GM19351 (cell line): ENCODE measurements around the gene GPR176.

Experiments
- ATAC-seq: cut with Tn5 transposase; IDR thresholded peaks from one replicate; pipeline ENCODE4 v1.9.1; 2021; ENCODE audit warnings: mild to moderate bottlenecking, moderate library complexity; ENCODE audit not compliant: unreplicated experiment

The GPR176 gene

DNA sequence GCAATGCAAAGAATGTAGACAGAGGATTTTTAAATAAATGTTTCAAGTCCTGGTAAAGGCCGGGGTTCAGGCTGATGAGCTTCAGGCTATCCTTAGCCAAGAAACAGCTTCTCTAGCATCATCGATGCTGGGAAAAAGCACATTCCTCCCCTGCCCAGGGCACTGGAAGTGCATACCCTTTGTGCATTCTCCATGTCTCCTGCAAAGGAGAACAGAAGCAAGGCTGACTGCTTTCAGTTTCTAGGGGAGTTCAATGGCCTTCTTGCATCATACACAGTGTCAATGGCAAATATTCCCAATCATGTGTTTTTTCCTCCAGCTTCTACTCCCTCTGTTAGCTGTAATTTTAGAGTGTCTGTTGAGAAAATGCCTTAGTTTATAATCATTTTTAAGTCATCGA lies 59.9 kb downstream of the GPR176 start:
- ATAC-seq = no peak

DNA sequence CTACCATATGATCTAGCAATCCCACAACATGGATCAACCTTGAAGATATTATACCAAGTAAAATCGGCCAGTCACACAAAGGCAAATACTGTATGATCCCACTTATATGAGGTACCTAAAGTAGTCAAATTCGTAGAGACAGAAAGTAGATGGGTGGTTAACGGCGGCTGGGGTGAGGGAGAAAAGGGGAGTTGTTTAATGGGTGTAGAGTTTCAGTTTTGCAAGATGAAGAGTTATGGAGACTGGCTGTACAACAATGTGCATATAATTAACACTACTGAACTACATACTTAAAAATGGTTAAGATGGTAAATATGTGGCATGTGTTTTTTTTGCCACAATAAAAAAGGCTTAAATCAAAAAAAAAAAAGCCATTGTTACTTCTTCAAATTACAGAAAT lies 60.4 kb downstream of the GPR176 start:
- no peak for ATAC-seq

GRCh38 chr15:39857132-39857531 lies 62.9 kb downstream of the GPR176 start:
- ATAC-seq = no peak

- ATAC-seq = no peak
These were observed 63.7 kb downstream of the GPR176 start for GRCh38 chr15:39856357-39856756.

GRCh38 chr15:39855400-39855799 lies 64.7 kb downstream of the GPR176 start:
- no peak for ATAC-seq

DNA sequence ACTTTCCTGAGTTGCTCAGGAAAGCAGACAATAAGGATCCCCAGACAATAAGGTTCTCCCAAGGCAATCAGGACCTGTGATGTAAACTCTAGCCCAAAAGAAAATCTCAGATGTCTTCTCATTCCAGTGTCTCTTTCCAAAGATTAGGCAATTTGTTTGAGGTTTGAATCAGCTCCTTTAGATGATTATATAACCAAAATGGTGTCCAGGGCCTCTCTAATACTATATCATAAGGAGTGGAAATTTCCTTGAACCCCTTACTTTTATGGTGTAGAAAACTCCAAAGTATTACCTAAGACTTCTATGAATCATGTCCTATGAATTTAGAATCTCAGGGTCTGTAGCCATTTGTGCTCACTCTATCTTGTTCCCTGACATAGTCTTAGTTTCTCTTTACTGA lies 65.9 kb downstream of the GPR176 start:
- ATAC-seq = no peak

GRCh38 chr15:39852250-39852649 lies 67.8 kb downstream of the GPR176 start:
- ATAC-seq = no peak

GRCh38 chr15:39851500-39852092 lies 68.5 kb downstream of the GPR176 start:
- ATAC-seq = no peak

DNA sequence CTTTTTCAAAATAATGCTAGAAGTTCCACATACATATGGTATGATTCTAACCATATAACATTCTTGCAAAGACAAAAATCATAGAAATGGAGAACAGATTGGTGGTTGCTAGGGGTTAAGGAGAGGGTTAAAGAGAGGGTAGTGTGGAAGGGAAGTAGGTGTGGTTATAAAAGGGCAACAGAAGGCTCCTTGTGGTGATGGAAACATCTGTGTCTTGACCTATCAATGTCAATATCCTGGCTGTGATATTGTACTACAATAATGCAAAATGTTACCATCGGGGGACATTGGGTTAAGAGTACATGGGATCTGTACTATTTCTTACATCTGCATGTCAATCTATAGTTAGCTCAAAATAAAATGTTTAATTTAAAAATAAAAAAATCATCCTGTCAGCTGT lies 69.6 kb downstream of the GPR176 start:
- ATAC-seq = no peak

DNA sequence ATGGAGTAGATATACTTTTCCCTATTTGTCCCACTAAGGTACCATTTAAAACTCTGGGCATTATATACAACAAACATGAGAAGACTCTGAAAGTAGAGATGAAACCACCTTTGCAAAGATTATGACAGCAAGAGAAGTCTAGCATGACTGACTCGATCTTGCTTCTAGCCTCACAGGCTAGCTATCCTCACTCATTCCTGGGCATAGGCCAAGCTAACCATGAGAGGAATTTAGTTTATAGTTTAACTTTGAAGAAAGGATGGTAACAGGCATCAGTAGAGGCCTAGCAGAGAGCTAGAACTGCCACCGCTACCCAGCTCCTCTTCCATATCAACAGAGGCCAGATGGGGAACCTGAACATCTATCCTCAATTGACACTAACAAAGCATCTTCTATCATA lies 74.0 kb downstream of the GPR176 start:
- no peak for ATAC-seq

DNA sequence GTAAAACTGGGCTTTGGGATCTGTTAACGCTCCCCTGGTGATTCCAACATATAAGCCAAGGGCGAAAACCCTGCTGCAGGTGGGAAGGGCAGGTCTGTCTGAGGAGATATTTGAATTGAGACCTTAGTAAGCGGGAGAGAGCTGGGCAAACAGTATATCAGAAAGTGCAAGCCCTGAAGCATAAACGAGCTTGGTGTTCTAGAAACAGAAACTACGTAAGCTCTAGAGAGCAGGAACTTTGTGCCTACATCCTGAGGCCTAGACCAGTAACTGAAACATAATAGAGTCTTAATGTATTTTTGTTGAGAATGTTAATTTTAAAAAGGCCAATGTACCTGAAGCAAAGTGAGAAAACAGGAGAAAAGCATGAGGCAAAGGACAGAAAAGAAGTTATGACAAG lies 74.5 kb downstream of the GPR176 start:
- ATAC-seq = no peak

DNA sequence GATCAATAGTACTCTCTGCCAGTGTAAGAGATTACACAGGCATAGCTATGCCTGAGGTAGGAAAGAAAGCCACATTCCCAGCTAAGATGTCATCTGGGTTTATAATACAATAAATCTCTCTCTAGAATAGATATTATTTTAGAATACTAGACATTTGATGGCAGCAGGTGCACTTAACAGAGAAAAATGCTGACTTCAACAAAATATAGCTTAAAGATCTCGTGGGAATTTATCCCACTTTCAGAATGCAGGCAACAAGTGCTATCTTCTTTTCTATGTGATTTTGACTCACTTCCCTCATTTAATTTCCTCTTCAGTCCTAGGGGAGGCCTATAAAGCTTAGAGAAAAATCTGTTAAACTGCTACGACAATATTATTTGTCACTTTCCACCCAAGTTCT lies 76.5 kb downstream of the GPR176 start:
- no peak for ATAC-seq

GRCh38 chr15:39837454-39837853 lies 82.6 kb downstream of the GPR176 start:
- no peak for ATAC-seq

GRCh38 chr15:39835550-39835949 lies 84.5 kb downstream of the GPR176 start:
- ATAC-seq = no peak

- no peak for ATAC-seq
These were observed 85.8 kb downstream of the GPR176 start for GRCh38 chr15:39834256-39834655.

- ATAC-seq = no peak
These were observed 86.5 kb downstream of the GPR176 start for GRCh38 chr15:39833515-39833981.

GRCh38 chr15:39830166-39830565 lies 89.9 kb downstream of the GPR176 start:
- no peak for ATAC-seq

- ATAC-seq = no peak
These were observed 91.6 kb downstream of the GPR176 start for GRCh38 chr15:39828374-39828931.

DNA sequence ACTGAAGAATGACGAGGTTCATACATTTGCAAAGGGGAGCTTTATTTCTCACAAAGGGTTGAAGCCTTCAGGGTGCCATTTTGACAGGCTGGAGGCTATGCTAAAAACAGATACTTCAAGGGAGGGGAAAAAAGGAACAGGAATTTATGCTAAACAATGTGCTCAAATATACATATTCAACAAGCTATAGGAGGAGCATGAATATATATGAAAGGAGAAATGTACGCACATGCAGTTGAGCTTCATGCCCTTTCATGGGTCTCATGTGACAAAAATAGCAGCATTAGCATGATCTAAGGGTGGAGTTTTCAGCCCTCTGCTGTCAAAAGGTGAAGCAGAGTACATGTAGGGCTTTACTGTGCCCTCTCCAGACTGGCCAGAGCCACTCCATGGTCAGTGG lies 93.1 kb downstream of the GPR176 start:
- ATAC-seq = no peak

GRCh38 chr15:39823634-39824033 lies 96.4 kb downstream of the GPR176 start:
- ATAC-seq = no peak

DNA sequence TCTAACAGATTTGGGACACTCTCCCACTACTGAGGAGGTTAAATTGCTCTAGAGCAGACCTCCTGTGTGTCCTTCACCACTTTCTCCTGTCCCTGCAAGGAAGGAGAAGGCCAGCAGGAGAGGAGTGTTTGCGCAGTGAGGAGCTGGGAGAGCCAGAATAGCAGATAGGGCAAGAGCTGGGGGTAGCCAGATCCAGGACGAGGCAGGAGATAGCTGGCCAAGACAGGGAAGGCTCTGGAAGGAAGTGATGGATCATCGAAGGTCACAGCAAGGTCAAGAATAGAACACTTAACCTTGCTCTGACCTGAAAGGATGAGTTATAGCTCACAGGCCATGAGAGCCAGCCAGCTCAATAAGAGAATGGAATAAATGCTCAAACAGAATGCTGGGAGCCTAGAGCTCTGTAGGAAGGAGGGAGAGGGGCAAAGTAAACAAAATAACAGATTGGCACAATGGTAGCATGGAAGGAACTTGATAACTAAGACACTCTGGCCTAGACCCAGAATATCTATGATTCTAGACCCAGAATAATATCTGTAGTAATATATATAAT lies 99.9 kb downstream of the GPR176 start:
- ATAC-seq = no peak

GRCh38 chr15:39819533-39819932 lies 100.5 kb downstream of the GPR176 start:
- no peak for ATAC-seq

- no peak for ATAC-seq
These were observed 102.2 kb downstream of the GPR176 start for GRCh38 chr15:39817892-39818291.
